ENCODE data around the gene GPR35. TPM values are rescaled to one million over a fixed set of nuclear protein-coding genes. Genes with fewer than 3 reads are reported as not detected.

GPR35 gene
- total and polyA plus RNA-seq, 10 of the 15 experiments (the other 5 are each of a cell fraction or from before 2014, with no cell fraction given): 0.14 to 1.6 (median 0.75) TPM; not detected in 3

- peak; percentile 71 to 77 (median 77) for TF ChIP-seq CTCF (IDR thresholded peaks at IDR 0.05 in 2 of 3, conservative IDR thresholded peaks at IDR 0.05 in 1 of 3; ENCODE audit: control insufficient read depth in 2 of 3, extremely low read depth in 1 of 3, insufficient read depth in 1 of 3, low read depth in 3 of 3, low read length in 3 of 3)
- TF ChIP-seq TCF3 (IDR thresholded peaks at IDR 0.05; ENCODE audit: borderline replicate concordance, insufficient read depth, low read depth, low read length): peak; percentile 97
- no peak for TF ChIP-seq REST (IDR thresholded peaks at IDR 0.05; ENCODE audit: low read depth, low read length)
- TF ChIP-seq GATAD2B (conservative IDR thresholded peaks at IDR 0.05; ENCODE audit: low read depth): peak; percentile 61; the same call in 1 of the 2 replicates
- TF ChIP-seq ZBED1 (IDR thresholded peaks at IDR 0.05; ENCODE audit: borderline replicate concordance): peak; percentile 23; the same call in 1 of the 2 replicates
- TF ChIP-seq SREBF2 (IDR thresholded peaks at IDR 0.05; ENCODE audit: low read length): no peak
- TF ChIP-seq RAD21 (IDR thresholded peaks at IDR 0.05; ENCODE audit: insufficient read depth, low read depth, low read length): peak; percentile 51
- TF ChIP-seq MTA2 (IDR thresholded peaks at IDR 0.05; ENCODE audit: low read depth): peak; percentile 56; the same call in 1 of the 2 replicates
- 0 out of 2 replicates have a peak, but pooled peaks have one; percentile 38 for TF ChIP-seq STAT1 (conservative IDR thresholded peaks at IDR 0.05)
- 0 out of 2 replicates have a peak, but pooled peaks have one; percentile 66 for TF ChIP-seq CBX5 (IDR thresholded peaks at IDR 0.05; ENCODE audit: low read depth)
- peak in 1 of 2 experiments; percentile 68; a peak in 2 of 4 replicates for TF ChIP-seq EP300 (IDR thresholded peaks at IDR 0.05; ENCODE audit: borderline replicate concordance in 1 of 2, control insufficient read depth in 1 of 2, low read depth in 2 of 2, low read length in 2 of 2)
- TF ChIP-seq MXI1 (IDR thresholded peaks at IDR 0.05; ENCODE audit: low read depth, low read length): peak; percentile 93
Measured at GRCh38 chr2:240579771-240580614, 45.3 kb upstream of the GPR35 start (continued).

All from GM12878 (cell line).